Liver (tissue), 9 donors: Measurements from ENCODE around the gene UNC5A. TPM values are rescaled to one million over a fixed set of nuclear protein-coding genes. Genes with fewer than 3 reads are reported as not detected.

ENCODE experiments used
- DNase-seq: peaks from one replicate; pipeline ENCODE4 v3.0.0-alpha.2; 2017; ENCODE audit warnings: low spot score
- H3K27ac ChIP-seq, 2 donors: one replicate each; pipeline ENCODE4 v1.7.0; 2013; ENCODE audit warnings: inconsistent platforms in 2 of 2, low read length in 2 of 2, control low read depth in 1 of 2, low read depth in 1 of 2, mild to moderate bottlenecking in 1 of 2
- H3K27me3 ChIP-seq, 4 donors: one replicate each; pipeline versions ENCODE4 v1.6.1 to v1.7.0; 2013; ENCODE audit warnings: low read length in 3 of 4, inconsistent platforms in 1 of 4, mild to moderate bottlenecking in 1 of 4, moderate library complexity in 1 of 4; ENCODE audit not compliant: control insufficient read depth in 4 of 4, insufficient read depth in 4 of 4
- H3K36me3 ChIP-seq, 4 donors: one replicate each; pipeline versions ENCODE4 v1.6.1 to v1.7.0; 2013; ENCODE audit warnings: low read length in 3 of 4, mild to moderate bottlenecking in 3 of 4, low read depth in 1 of 4, moderate library complexity in 1 of 4; ENCODE audit not compliant: control insufficient read depth in 4 of 4, insufficient read depth in 3 of 4
- H3K4me1 ChIP-seq, 4 donors: one replicate each; pipeline versions ENCODE4 v1.6.1 to v1.7.0; 2013; ENCODE audit warnings: low read length in 3 of 4, mild to moderate bottlenecking in 3 of 4, moderate library complexity in 1 of 4; ENCODE audit not compliant: control insufficient read depth in 4 of 4, insufficient read depth in 4 of 4
- H3K4me3 ChIP-seq, 3 donors: one replicate each; pipeline versions ENCODE4 v1.6.1 to v1.7.0; 2013; ENCODE audit warnings: low read length in 3 of 3, control low read depth in 1 of 3, low read depth in 1 of 3, mild to moderate bottlenecking in 1 of 3
- H3K9ac ChIP-seq, 2 donors: one replicate each; pipeline ENCODE4 v1.7.0; 2013; ENCODE audit warnings: low read length in 2 of 2, mild to moderate bottlenecking in 2 of 2, moderate library complexity in 2 of 2, control low read depth in 1 of 2, low read depth in 1 of 2
- H3K9me3 ChIP-seq, 4 donors: one replicate each; pipeline versions ENCODE4 v1.6.1 to v1.7.0; 2013; ENCODE audit warnings: low read length in 3 of 4; ENCODE audit not compliant: control insufficient read depth in 4 of 4
- ATF3 ChIP-seq: IDR thresholded peaks from 2 replicates; pipeline ENCODE4 v1.6.1; 2016; ENCODE audit warnings: antibody characterized with exemption
- CTCF ChIP-seq: fragments of 150-350 bp; IDR thresholded peaks from 2 replicates; pipeline ENCODE4 v1.5.1; 2017; ENCODE audit warnings: improper control_type of control experiment, low read depth, low read length; ENCODE audit not compliant: missing input control
- FOXA2 ChIP-seq: IDR thresholded peaks from 2 replicates; pipeline ENCODE4 v1.6.1; 2016; ENCODE audit warnings: antibody characterized with exemption
- HNF4A ChIP-seq, 2 donors: conservative IDR thresholded peaks; 2 replicates each; pipeline ENCODE4 v1.6.1; 2016; ENCODE audit warnings: antibody characterized with exemption in 2 of 2, mild to moderate bottlenecking in 2 of 2
- JUND ChIP-seq, 2 donors: IDR thresholded peaks; 2 replicates each; pipeline ENCODE4 v1.6.1; 2016; ENCODE audit warnings: antibody characterized with exemption in 2 of 2
- NR2F2 ChIP-seq: IDR thresholded peaks from 2 replicates; pipeline ENCODE4 v1.6.1; 2016; ENCODE audit warnings: antibody characterized with exemption
- RAD21 ChIP-seq, 2 donors: IDR thresholded peaks; 2 replicates each; pipeline ENCODE4 v1.6.1; 2016; ENCODE audit warnings: antibody characterized with exemption in 2 of 2, mild to moderate bottlenecking in 2 of 2
- REST ChIP-seq: IDR thresholded peaks from 2 replicates; pipeline ENCODE4 v1.6.1; 2016; ENCODE audit warnings: antibody characterized with exemption, mild to moderate bottlenecking
- RXRA ChIP-seq, 2 donors: IDR thresholded peaks; 2 replicates each; pipeline ENCODE4 v1.6.1; 2017 to 2018; ENCODE audit warnings: antibody characterized with exemption in 2 of 2, mild to moderate bottlenecking in 1 of 2
- SP1 ChIP-seq: IDR thresholded peaks from 2 replicates; pipeline ENCODE4 v1.6.1; 2018; ENCODE audit warnings: antibody characterized with exemption, mild to moderate bottlenecking
- TAF1 ChIP-seq: conservative IDR thresholded peaks from 2 replicates; pipeline ENCODE4 v1.6.1; 2016; ENCODE audit warnings: antibody characterized with exemption, mild to moderate bottlenecking
- YY1 ChIP-seq: IDR thresholded peaks from 2 replicates; pipeline ENCODE4 v1.6.1; 2016; ENCODE audit warnings: antibody characterized with exemption, mild to moderate bottlenecking
- WGBS: extraction: QIAGEN DNeasy Blood & Tissue Kit; methylation state at CpG from one replicate; pipeline ENCODE4 v1.1.7; 2013; 5-methylcytosine and 5-hydroxymethylcytosine counted together
- polyA plus RNA-seq, 2 donors: library from polyadenylated mRNA; stranded (reverse) in 1 of 2; unstranded in 1 of 2; fragments of 200-250 nt in 1 of 2; fragments of >200 nt in 1 of 2; fragmentation: Nextera tagmentation in 1 of 2; extraction: Ambion mirVana in 1 of 2; gene quantifications; one replicate each; pipeline versions ENCODE4 v1.2.1 to v1.2.3, GENCODE V29; 2013 to 2015
- total RNA-seq, 2 donors: library from RNA; depleted of rRNA; stranded (reverse); fragments of >200 nt; gene quantifications; one replicate each; pipeline ENCODE4 v1.2.3, GENCODE V29; 2014
- donor health status: healthy.
- donor health status: healthy.
- donor health status: healthy.
- donor health status: healthy.
- donor health status: healthy.

UNC5A gene
- total and polyA plus RNA-seq, 4 donors = under 0.01 to 0.07 (median 0.03) TPM; not detected in 1

GRCh38 chr5:176918613-176919012 is 108.3 kb downstream of the UNC5A start:
- 98% methylated on average over 6 of the region's 6 CpGs for WGBS
- Histone ChIP-seq H3K9ac (no peak overlapping the region), H3K4me1 (no peaks in the 10 kb centered on the region), H3K27ac (no peak overlapping the region), H3K4me3 (no peak overlapping the region), H3K27me3 (no peaks in the 10 kb centered on the region), H3K36me3 (peaks cover 0 to 9% (median 2%) of the 10 kb centered on the region in 4 donors), H3K9me3 (no peaks in the 10 kb centered on the region)
- TF ChIP-seq SP1 (no peak), FOXA2 (no peak), ATF3 (no peak), RAD21 (IDR thresholded peaks at IDR 0.05) (no peak), HNF4A (conservative IDR thresholded peaks at IDR 0.05) (no peak), NR2F2 (no peak), TAF1 (no peak)
- no peak for DNase-seq

GRCh38 chr5:176921714-176922113 is 111.4 kb downstream of the UNC5A start:
- WGBS = 93% methylated on average over 3 of the region's 3 CpGs
- no peak overlapping the region for H3K27ac ChIP-seq
- no peak overlapping the region for H3K4me3 ChIP-seq
- TF ChIP-seq RAD21 (IDR thresholded peaks at IDR 0.05) (no peak), ATF3 (no peak), FOXA2 (no peak), YY1 (no peak), CTCF (no peak)
- peaks cover 0 to 2% (median 0%) of the 10 kb centered on the region in 4 donors for H3K4me1 ChIP-seq
- H3K27me3 ChIP-seq = no peaks in the 10 kb centered on the region
- DNase-seq = no peak
- H3K9me3 ChIP-seq = no peaks in the 10 kb centered on the region
- peaks cover 0 to 8% (median 2%) of the 10 kb centered on the region in 4 donors for H3K36me3 ChIP-seq
- H3K9ac ChIP-seq = no peak overlapping the region

GRCh38 chr5:176922817-176923216 is 112.5 kb downstream of the UNC5A start:
- Histone ChIP-seq H3K9ac (no peak overlapping the region), H3K36me3 (peaks cover 0 to 5% (median 2%) of the 10 kb centered on the region in 4 donors), H3K9me3 (no peaks in the 10 kb centered on the region), H3K4me1 (peaks cover 0 to 2% (median 0%) of the 10 kb centered on the region in 4 donors), H3K27ac (no peak overlapping the region), H3K27me3 (no peaks in the 10 kb centered on the region), H3K4me3 (no peak overlapping the region)
- TF ChIP-seq JUND (IDR thresholded peaks at IDR 0.05) = no peak
- TF ChIP-seq FOXA2 = no peak
- TF ChIP-seq RXRA (IDR thresholded peaks at IDR 0.05) = no peak
- TF ChIP-seq ATF3 = no peak
- no peak for TF ChIP-seq REST
- DNase-seq = no peak
- 92% methylated on average over 2 of the region's 2 CpGs for WGBS
